NCI-H69 (cell line): Measurements from ENCODE around the gene GJA1.
A peak's percentile ranks its signal among the peaks of the same experiment; 100 is the strongest.
"Not testable (repeated sequence)": the region's sequence is repeated elsewhere in the genome, so short reads cannot be mapped to it uniquely, and the experiment has no call there.

Source experiments
- DNase-seq: peaks from one replicate; lab custom pipeline; 2025; lab: John Stamatoyannopoulos, UW

GJA1 gene

GRCh38 chr6:121436960-121437850, 1.8 kb downstream of the GJA1 start:
- DNase-seq: peak; percentile 86

GRCh38 chr6:121437851-121438651, 2.6 kb downstream of the GJA1 start:
- peak; percentile 88 for DNase-seq

- no peak for DNase-seq
Measured at GRCh38 chr6:121438869-121439268, 3.4 kb downstream of the GJA1 start.

GRCh38 chr6:121439475-121439874, 4.0 kb downstream of the GJA1 start:
- peak; percentile 22 for DNase-seq

GRCh38 chr6:121439926-121440325, 4.5 kb downstream of the GJA1 start:
- DNase-seq: no peak

- no peak for DNase-seq
Measured at GRCh38 chr6:121441477-121441876, 6.0 kb downstream of the GJA1 start.

- peak; percentile 81 for DNase-seq
Measured at GRCh38 chr6:121442576-121442975, 7.1 kb downstream of the GJA1 start.

- peak; percentile 90 for DNase-seq
Measured at GRCh38 chr6:121443971-121444541, 8.6 kb downstream of the GJA1 start.

- peak; percentile 59 for DNase-seq
Measured at GRCh38 chr6:121446705-121447104, 11.3 kb downstream of the GJA1 start.

GRCh38 chr6:121447746-121448145, 12.3 kb downstream of the GJA1 start:
- DNase-seq: not testable (repeated sequence)

- DNase-seq: not testable (repeated sequence)
Measured at GRCh38 chr6:121448528-121448927, 13.1 kb downstream of the GJA1 start.

GRCh38 chr6:121449331-121449730, 13.9 kb downstream of the GJA1 start:
- DNase-seq: no peak

- no peak for DNase-seq
Measured at GRCh38 chr6:121450242-121450641, 14.8 kb downstream of the GJA1 start.

GRCh38 chr6:121451250-121451649, 15.8 kb downstream of the GJA1 start:
- DNase-seq: no peak

- no peak for DNase-seq
Measured at GRCh38 chr6:121453191-121453590, 17.7 kb downstream of the GJA1 start.

- no peak for DNase-seq
Measured at GRCh38 chr6:121460170-121460569, 24.7 kb downstream of the GJA1 start.

- DNase-seq: no peak
Measured at GRCh38 chr6:121463087-121463486, 27.6 kb downstream of the GJA1 start.

- no peak for DNase-seq
Measured at GRCh38 chr6:121465101-121465500, 29.7 kb downstream of the GJA1 start.

- DNase-seq: no peak
Measured at GRCh38 chr6:121479486-121480098, 44.1 kb downstream of the GJA1 start.

- DNase-seq: no peak
Measured at GRCh38 chr6:121480099-121480713, 44.8 kb downstream of the GJA1 start.

- no peak for DNase-seq
Measured at GRCh38 chr6:121482004-121482693, 46.7 kb downstream of the GJA1 start.
